Measurements from ENCODE around the gene TXNDC15.
"Not testable (repeated sequence)": the region's sequence is repeated elsewhere in the genome, so short reads cannot be mapped to it uniquely, and the experiment has no call there.

The TXNDC15 gene

DNA sequence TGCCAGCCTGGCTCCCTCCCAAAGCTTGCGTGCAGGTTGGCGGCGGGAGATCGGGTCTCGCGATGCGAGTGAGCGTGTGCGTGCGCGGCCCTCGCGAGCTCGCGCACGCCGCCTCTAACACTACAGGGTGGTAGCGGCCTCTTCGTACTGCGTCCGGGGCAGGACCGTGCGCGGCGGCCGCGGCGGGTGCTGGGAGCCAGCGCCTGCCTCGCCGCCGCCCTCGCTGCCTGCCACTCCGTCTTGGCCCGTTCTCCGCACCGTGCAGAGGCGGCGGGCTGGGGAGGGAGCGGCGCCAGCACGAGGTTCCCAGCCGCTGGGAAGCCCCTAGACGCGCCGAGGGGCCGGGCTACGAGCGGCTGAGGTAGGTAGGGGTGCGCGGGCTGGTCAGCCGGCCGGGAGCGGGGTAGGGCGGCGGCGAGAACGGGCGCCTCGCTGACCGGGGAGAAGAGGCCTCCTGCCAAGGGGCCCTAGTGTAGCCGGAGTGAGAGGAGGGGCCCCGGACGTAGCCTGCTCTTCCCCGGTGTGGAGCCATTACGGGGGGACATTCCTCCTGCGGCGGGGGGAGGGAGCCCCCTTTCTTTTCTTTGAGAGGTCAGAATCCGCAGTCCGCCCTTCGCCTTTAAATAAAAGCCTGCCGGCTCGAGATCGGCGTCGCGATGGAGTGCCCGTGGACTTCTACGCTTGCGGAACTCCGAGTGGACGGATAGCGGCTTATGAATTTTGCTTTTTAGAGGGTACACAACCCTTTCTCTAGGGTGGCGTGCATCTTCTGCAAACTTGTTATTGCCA, 28.1 kb upstream of the TXNDC15 start, which contains the start of gene C5orf24:
TSS of gene C5orf24 (plus strand) at position 117 of the 789 bp plus-strand sequence. CDS start 8,933 bp downstream, outside the sequence.
- no peaks in the 10 kb centered on the region for H3K36me3 ChIP-seq (ENCODE audit: control insufficient read depth, insufficient read depth, low read length)
- H3K9me3 ChIP-seq (ENCODE audit: control insufficient read depth, insufficient read depth, low read length), result no peaks in the 10 kb centered on the region
- DNase-seq (ENCODE audit: low read depth, low spot score), result peak; percentile 67
- whole genome bisulfite sequencing (ENCODE audit: insufficient coverage, insufficient read length), result no CpG with 5 or more reads among the region's 84 CpGs
- peak within 1 kb of the TSS; percentile 78 for H3K4me3 ChIP-seq (ENCODE audit: low read length)
- H3K4me1 ChIP-seq (ENCODE audit: control insufficient read depth, insufficient read depth, low read length), result no peaks in the 10 kb centered on the region
- H3K27me3 ChIP-seq (ENCODE audit: control insufficient read depth, insufficient read depth, low read length), result no peaks in the 10 kb centered on the region
- no peak within 1 kb of the TSS for H3K27ac ChIP-seq (ENCODE audit: low read length)

GRCh38 chr5:134846641-134846960, 27.6 kb upstream of the TXNDC15 start:
- no peak for DNase-seq (ENCODE audit: low read depth, low spot score)
- H3K36me3 ChIP-seq (ENCODE audit: control insufficient read depth, insufficient read depth, low read length), result no peaks in the 10 kb centered on the region
- no CpG with 5 or more reads among the region's 11 CpGs for WGBS (ENCODE audit: insufficient coverage, insufficient read length)
- H3K9me3 ChIP-seq (ENCODE audit: control insufficient read depth, insufficient read depth, low read length), result no peaks in the 10 kb centered on the region
- H3K27ac ChIP-seq (ENCODE audit: low read length), result no peak overlapping the region
- no peaks in the 10 kb centered on the region for H3K27me3 ChIP-seq (ENCODE audit: control insufficient read depth, insufficient read depth, low read length)
- H3K4me3 ChIP-seq (ENCODE audit: low read length), result peak overlapping the region; percentile 78
- H3K4me1 ChIP-seq (ENCODE audit: control insufficient read depth, insufficient read depth, low read length), result no peaks in the 10 kb centered on the region

DNA sequence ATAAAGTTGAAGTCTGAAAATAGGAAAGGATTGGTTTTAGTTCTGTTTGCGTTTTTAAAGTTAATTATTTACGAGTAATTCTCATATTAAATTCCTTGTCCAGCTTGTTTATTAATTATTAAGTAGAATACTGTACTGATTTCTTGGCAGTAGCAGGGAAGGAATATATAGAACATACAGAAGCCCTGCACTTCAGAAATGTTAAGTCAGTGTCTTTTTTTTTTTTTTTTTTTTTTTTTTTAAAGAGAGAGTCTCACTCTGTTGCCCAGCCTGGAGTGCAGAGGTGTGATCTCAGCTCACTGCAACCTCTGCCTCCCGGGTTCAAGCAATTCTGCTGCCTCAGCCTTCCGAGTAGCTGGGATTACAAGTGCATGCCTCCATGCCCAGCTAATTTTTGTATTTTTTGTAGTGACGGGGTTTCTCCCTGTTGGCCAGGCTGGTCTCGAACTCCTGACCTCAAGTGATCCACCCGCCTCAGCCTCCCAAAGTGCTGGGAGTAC, 24.7 kb upstream of the TXNDC15 start:
- WGBS (ENCODE audit: insufficient coverage, insufficient read length), result 100% methylated on average over 2 of the region's 7 CpGs
- not testable (repeated sequence) for H3K27me3 ChIP-seq (ENCODE audit: control insufficient read depth, insufficient read depth, low read length); H3K4me3 ChIP-seq (ENCODE audit: low read length); H3K9me3 ChIP-seq (ENCODE audit: control insufficient read depth, insufficient read depth, low read length); H3K27ac ChIP-seq (ENCODE audit: low read length); H3K4me1 ChIP-seq (ENCODE audit: control insufficient read depth, insufficient read depth, low read length); DNase-seq (ENCODE audit: low read depth, low spot score); H3K36me3 ChIP-seq (ENCODE audit: control insufficient read depth, insufficient read depth, low read length)

DNA sequence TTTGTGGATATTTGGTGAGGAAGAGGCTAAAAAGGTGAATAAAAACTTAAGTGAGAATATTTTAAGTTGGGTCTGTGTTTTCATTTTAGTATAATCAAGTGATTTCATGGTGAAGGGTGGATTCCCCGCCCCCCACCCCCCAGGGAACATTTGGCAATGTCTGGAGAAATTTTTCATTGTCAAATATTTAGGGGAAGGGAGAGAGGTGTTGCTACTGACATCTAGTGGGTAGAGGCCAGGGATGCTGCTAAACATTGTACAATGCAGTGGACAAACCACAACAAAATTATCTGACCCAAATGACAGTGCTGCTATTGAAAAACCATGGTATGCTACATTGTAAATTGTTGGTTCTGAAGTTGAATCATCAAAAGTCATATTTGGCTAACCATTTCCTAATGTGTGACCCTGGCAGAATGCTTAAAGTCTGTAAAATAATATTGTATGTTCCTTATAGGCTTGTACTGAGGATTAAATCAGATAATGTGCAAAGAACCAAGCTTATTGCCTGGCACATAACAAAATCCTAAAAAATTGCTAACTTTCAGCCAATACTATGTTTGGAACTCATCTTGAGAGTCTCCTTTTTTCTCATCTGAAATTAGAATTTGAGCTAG, 22.8 kb upstream of the TXNDC15 start:
- Histone ChIP-seq H3K36me3 (ENCODE audit: control insufficient read depth, insufficient read depth, low read length) (peaks cover 5% of the 10 kb centered on the region; the same call in 1 of the 2 replicates), H3K27ac (ENCODE audit: low read length) (no peak overlapping the region), H3K27me3 (ENCODE audit: control insufficient read depth, insufficient read depth, low read length) (no peaks in the 10 kb centered on the region), H3K4me3 (ENCODE audit: low read length) (no peak overlapping the region), H3K9me3 (ENCODE audit: control insufficient read depth, insufficient read depth, low read length) (no peaks in the 10 kb centered on the region), H3K4me1 (ENCODE audit: control insufficient read depth, insufficient read depth, low read length) (no peaks in the 10 kb centered on the region)
- no peak for DNase-seq (ENCODE audit: low read depth, low spot score)
- WGBS (ENCODE audit: insufficient coverage, insufficient read length), result no CpG with 5 or more reads among the region's 1 CpG

DNA sequence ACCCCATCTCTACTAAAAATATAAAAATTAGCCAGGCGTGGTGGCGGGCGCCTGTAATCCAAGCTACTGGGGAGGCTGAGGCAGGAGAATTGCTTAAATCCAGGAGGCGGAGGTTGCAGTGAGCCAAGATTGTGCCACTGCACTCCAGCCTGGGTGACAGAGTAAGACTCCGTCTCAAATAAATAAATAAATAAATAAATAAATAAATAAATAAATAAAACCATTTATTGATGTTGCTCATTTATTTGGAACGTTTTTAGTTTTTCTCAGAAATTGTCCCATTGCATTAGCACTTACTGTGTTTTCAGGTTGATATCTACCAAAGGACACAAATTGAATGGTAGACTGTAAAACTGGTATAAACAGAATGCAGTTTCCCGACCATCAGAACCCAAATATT, 17.7 kb upstream of the TXNDC15 start:
- H3K4me3 ChIP-seq (ENCODE audit: low read length); H3K36me3 ChIP-seq (ENCODE audit: control insufficient read depth, insufficient read depth, low read length); H3K4me1 ChIP-seq (ENCODE audit: control insufficient read depth, insufficient read depth, low read length); H3K27me3 ChIP-seq (ENCODE audit: control insufficient read depth, insufficient read depth, low read length); H3K27ac ChIP-seq (ENCODE audit: low read length); H3K9me3 ChIP-seq (ENCODE audit: control insufficient read depth, insufficient read depth, low read length); DNase-seq (ENCODE audit: low read depth, low spot score): not testable (repeated sequence)
- WGBS (ENCODE audit: insufficient coverage, insufficient read length), result no CpG with 5 or more reads among the region's 7 CpGs

GRCh38 chr5:134857401-134857800, 16.8 kb upstream of the TXNDC15 start:
- no peaks in the 10 kb centered on the region for H3K9me3 ChIP-seq (ENCODE audit: control insufficient read depth, insufficient read depth, low read length)
- WGBS (ENCODE audit: insufficient coverage, insufficient read length), result no CpG with 5 or more reads among the region's 3 CpGs
- no peaks in the 10 kb centered on the region for H3K27me3 ChIP-seq (ENCODE audit: control insufficient read depth, insufficient read depth, low read length)
- peaks cover 5% of the 10 kb centered on the region; the same call in 1 of the 2 replicates for H3K36me3 ChIP-seq (ENCODE audit: control insufficient read depth, insufficient read depth, low read length)
- no peak for DNase-seq (ENCODE audit: low read depth, low spot score)
- H3K4me1 ChIP-seq (ENCODE audit: control insufficient read depth, insufficient read depth, low read length), result no peaks in the 10 kb centered on the region
- no peak overlapping the region for H3K27ac ChIP-seq (ENCODE audit: low read length)
- H3K4me3 ChIP-seq (ENCODE audit: low read length), result no peak overlapping the region

DNA sequence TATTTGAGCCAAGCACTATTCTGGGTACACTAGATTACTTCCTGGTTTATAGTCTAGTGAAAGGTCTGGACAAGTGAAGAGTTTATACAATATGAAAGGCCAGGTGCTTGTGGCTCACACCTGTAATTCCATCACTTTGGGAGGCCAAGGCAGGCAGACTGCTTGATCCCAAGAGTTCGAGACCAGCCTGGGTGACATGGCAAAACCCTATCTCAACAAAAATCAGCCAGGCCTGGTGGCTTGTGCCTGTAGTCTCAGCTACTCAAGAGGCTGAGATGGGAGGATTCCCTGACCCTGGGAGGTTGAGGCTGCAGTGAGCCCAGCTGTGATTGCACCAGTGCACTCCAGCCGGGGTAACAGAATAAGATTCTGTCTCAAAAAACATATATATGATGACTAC, 9.5 kb upstream of the TXNDC15 start:
- no peaks in the 10 kb centered on the region for H3K27me3 ChIP-seq (ENCODE audit: control insufficient read depth, insufficient read depth, low read length)
- no peaks in the 10 kb centered on the region for H3K9me3 ChIP-seq (ENCODE audit: control insufficient read depth, insufficient read depth, low read length)
- no peak overlapping the region for H3K27ac ChIP-seq (ENCODE audit: low read length)
- H3K4me3 ChIP-seq (ENCODE audit: low read length), result no peak overlapping the region
- no peak for DNase-seq (ENCODE audit: low read depth, low spot score)
- WGBS (ENCODE audit: insufficient coverage, insufficient read length), result no CpG with 5 or more reads among the region's 2 CpGs
- no peaks in the 10 kb centered on the region for H3K4me1 ChIP-seq (ENCODE audit: control insufficient read depth, insufficient read depth, low read length)
- no peaks in the 10 kb centered on the region for H3K36me3 ChIP-seq (ENCODE audit: control insufficient read depth, insufficient read depth, low read length)

DNA sequence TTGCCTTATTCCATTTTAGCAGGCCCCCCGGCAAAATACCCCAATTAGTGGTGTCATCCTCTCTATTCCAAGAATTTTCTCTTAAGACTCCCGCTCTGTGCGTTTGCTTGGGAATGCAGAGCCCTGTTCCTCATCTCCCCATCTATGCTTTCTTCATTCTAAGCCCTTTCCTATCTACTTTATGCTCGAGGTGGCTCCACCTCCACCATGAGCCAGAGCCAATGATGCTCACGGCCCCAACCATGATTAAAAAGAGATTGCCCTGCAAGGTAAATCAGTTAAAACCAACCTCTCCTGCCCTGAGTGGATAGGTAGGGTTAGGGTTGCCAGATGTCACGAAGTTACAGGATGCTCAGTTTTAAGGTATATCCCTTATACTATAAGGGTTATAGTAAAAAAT, 677 bp upstream of the TXNDC15 start:
- H3K36me3 ChIP-seq (ENCODE audit: control insufficient read depth, insufficient read depth, low read length), result no peaks in the 10 kb centered on the region
- H3K27me3 ChIP-seq (ENCODE audit: control insufficient read depth, insufficient read depth, low read length), result no peaks in the 10 kb centered on the region
- no peak overlapping the region for H3K27ac ChIP-seq (ENCODE audit: low read length)
- no peak for DNase-seq (ENCODE audit: low read depth, low spot score)
- peaks cover 3% of the 10 kb centered on the region; the same call in 1 of the 2 replicates for H3K4me1 ChIP-seq (ENCODE audit: control insufficient read depth, insufficient read depth, low read length)
- H3K4me3 ChIP-seq (ENCODE audit: low read length), result no peak overlapping the region
- no CpG with 5 or more reads among the region's 6 CpGs for WGBS (ENCODE audit: insufficient coverage, insufficient read length)
- H3K9me3 ChIP-seq (ENCODE audit: control insufficient read depth, insufficient read depth, low read length), result no peaks in the 10 kb centered on the region

DNA sequence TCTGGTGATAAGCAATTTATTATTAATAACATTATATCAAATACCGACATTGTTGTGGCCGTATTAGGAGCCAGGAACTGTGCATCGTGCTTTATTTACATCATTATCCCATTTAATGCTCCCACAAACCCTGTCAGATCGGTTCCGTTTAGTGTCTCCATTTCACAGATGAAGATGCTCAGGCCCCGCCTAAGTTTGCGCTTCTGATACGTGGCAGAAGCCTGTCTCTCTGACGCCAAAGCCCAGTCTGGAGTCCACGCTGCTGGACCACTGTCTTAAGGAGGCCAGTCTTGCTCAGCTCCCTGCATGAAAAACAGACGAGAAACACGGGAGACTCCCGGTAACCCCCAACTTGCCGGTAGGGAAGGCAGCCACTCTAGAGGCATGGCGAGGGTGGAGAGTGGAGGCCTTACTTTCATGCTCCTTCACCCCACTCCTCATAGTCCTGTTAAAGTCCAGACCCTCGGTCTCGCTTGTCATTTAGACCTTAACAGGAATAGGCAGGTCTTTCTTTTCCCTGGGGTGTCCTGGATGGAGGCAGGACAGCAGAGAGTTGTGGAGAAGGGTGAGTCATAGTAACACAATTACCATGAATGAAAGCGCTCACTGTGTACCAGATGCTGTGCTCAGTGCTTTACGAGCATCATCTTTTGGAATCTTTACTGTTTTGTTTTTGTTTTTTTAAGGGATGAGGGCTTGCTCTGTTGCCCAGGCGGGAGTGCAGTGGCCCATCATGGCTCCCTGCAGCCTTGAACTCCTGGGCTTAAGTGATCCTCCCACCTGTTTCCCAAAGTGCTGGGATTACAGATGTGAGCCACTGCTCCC, 872 bp downstream of the TXNDC15 start:
- no peaks in the 10 kb centered on the region for H3K9me3 ChIP-seq (ENCODE audit: control insufficient read depth, insufficient read depth, low read length)
- H3K27me3 ChIP-seq (ENCODE audit: control insufficient read depth, insufficient read depth, low read length), result no peaks in the 10 kb centered on the region
- H3K36me3 ChIP-seq (ENCODE audit: control insufficient read depth, insufficient read depth, low read length), result no peaks in the 10 kb centered on the region
- H3K27ac ChIP-seq (ENCODE audit: low read length), result no peak overlapping the region
- DNase-seq (ENCODE audit: low read depth, low spot score), result no peak
- H3K4me1 ChIP-seq (ENCODE audit: control insufficient read depth, insufficient read depth, low read length), result peaks cover 3% of the 10 kb centered on the region; the same call in 1 of the 2 replicates
- no CpG with 5 or more reads among the region's 20 CpGs for WGBS (ENCODE audit: insufficient coverage, insufficient read length)
- H3K4me3 ChIP-seq (ENCODE audit: low read length), result peak overlapping the region; percentile 62; the same call in 1 of the 2 replicates

DNA sequence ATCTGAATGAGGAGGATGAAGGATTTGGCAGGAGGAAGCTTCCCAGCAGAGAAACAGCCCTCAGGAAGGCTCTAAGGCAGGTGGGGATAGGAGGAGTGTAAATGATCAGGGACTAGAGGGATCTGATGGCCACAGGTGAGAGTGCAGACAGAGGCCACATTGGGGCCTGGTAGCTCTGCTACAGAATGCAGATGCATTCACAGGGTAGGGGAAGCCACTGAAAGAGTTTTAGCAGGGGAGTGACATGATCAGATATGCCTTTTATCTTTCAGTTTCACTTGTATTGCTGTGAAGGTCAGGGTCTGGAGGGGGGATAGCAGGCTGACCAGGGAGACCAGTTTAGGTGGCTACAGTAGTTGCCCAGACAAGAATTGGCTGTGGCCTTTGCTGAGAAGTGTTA, 3.0 kb downstream of the TXNDC15 start:
- no peaks in the 10 kb centered on the region for H3K36me3 ChIP-seq (ENCODE audit: control insufficient read depth, insufficient read depth, low read length)
- no peak overlapping the region for H3K27ac ChIP-seq (ENCODE audit: low read length)
- H3K4me1 ChIP-seq (ENCODE audit: control insufficient read depth, insufficient read depth, low read length), result peaks cover 3% of the 10 kb centered on the region; the same call in 1 of the 2 replicates
- no peak for DNase-seq (ENCODE audit: low read depth, low spot score)
- H3K4me3 ChIP-seq (ENCODE audit: low read length), result no peak overlapping the region
- H3K9me3 ChIP-seq (ENCODE audit: control insufficient read depth, insufficient read depth, low read length), result no peaks in the 10 kb centered on the region
- no peaks in the 10 kb centered on the region for H3K27me3 ChIP-seq (ENCODE audit: control insufficient read depth, insufficient read depth, low read length)
